Fibroblast of lung (primary cell): ENCODE data around the gene SLC22A4. TPM values are rescaled to one million over a fixed set of nuclear protein-coding genes. Genes with fewer than 3 reads are reported as not detected.

ENCODE experiments used
- DNase-seq, 2 donors: peaks; one replicate each; pipeline versions ENCODE4 v3.0.0 to v3.0.0-alpha.2; 2010; ENCODE audit warnings: low read depth in 2 of 2
- H2AFZ ChIP-seq: 2 replicates; pipeline ENCODE4 v1.5.1; 2012; ENCODE audit warnings: low read length, control low read depth, inconsistent platforms
- H3K27ac ChIP-seq: 2 replicates; pipeline ENCODE4 v1.5.1; 2011; ENCODE audit warnings: low read length, control low read depth; ENCODE audit not compliant: insufficient read depth
- H3K27me3 ChIP-seq: 2 replicates; pipeline ENCODE4 v1.5.1; 2011; ENCODE audit warnings: mild to moderate bottlenecking, low read length; ENCODE audit not compliant: control insufficient read depth, insufficient read depth
- H3K36me3 ChIP-seq: 2 replicates; pipeline ENCODE4 v1.5.1; 2011; ENCODE audit warnings: low read length; ENCODE audit not compliant: control insufficient read depth, insufficient read depth
- H3K4me1 ChIP-seq: 2 replicates; pipeline ENCODE4 v1.5.1; 2011; ENCODE audit warnings: low read length; ENCODE audit not compliant: control insufficient read depth, insufficient read depth; ENCODE audit errors: extremely low read depth
- H3K4me2 ChIP-seq: 2 replicates; pipeline ENCODE4 v1.5.1; 2011; ENCODE audit warnings: low read length, control low read depth; ENCODE audit not compliant: insufficient read depth; ENCODE audit errors: extremely low read depth
- H3K4me3 ChIP-seq, 4 experiments: fragments of 200-600 bp in 1 of 4; sonication (generic) in 1 of 4; replicated peaks in 1 of 4; 2 replicates each; pipeline ENCODE4 v1.5.1; 2011 to 2016; ENCODE audit warnings: low read length in 4 of 4, low read depth in 3 of 4, mild to moderate bottlenecking in 3 of 4, control low read depth in 2 of 4, inconsistent platforms in 1 of 4, mixed read lengths in 1 of 4; ENCODE audit not compliant: insufficient read depth in 1 of 4; ENCODE audit errors: control extremely low read depth in 1 of 4
- H3K79me2 ChIP-seq: 2 replicates; pipeline ENCODE4 v1.5.1; 2012; ENCODE audit warnings: mild to moderate bottlenecking, low read length, inconsistent platforms; ENCODE audit not compliant: control insufficient read depth, insufficient read depth
- H3K9ac ChIP-seq: 2 replicates; pipeline ENCODE4 v1.5.1; 2011; ENCODE audit warnings: mild to moderate bottlenecking, low read length, control low read depth; ENCODE audit not compliant: insufficient read depth
- H3K9me3 ChIP-seq: 2 replicates; pipeline ENCODE4 v1.5.1; 2012; ENCODE audit warnings: low read depth, low read length; ENCODE audit not compliant: control insufficient read depth, insufficient read depth
- H4K20me1 ChIP-seq: 2 replicates; pipeline ENCODE4 v1.5.1; 2011; ENCODE audit warnings: low read length; ENCODE audit not compliant: control insufficient read depth, insufficient read depth; ENCODE audit errors: extremely low read depth
- EZH2 ChIP-seq: IDR thresholded peaks from 2 replicates; pipeline ENCODE4 v1.5.1; 2012; ENCODE audit warnings: low read length, control low read depth, mild to moderate bottlenecking; ENCODE audit errors: missing control alignments
- polyA plus RNA-seq, 2 donors: library from polyadenylated mRNA; depleted of rRNA in 1 of 2; stranded (reverse) in 1 of 2; unstranded in 1 of 2; fragments of >200 nt; gene quantifications; 2 replicates each; pipeline ENCODE4 v1.2.1, GENCODE V29; 2011 to 2012; ENCODE audit warnings: missing spikeins in 1 of 2
- total RNA-seq: library from RNA; depleted of rRNA; stranded (reverse); fragments of >200 nt; gene quantifications from 2 replicates; pipeline ENCODE4 v1.2.1, GENCODE V29; 2014
- TF ChIP-seq, protein P1 (sequence below), 2 donors: IDR thresholded peaks in 1 of 2; conservative IDR thresholded peaks in 1 of 2; 1 replicate in 1 of 2; 2 replicates in 1 of 2; pipeline ENCODE4 v1.5.1; 2011 to 2012; ENCODE audit warnings: low read length in 2 of 2, control low read depth in 1 of 2, inconsistent platforms in 1 of 2, low read depth in 1 of 2, mild to moderate bottlenecking in 1 of 2

SLC22A4 gene
- total and polyA plus RNA-seq, 2 donors (not counting 1 experiment from before 2014, with no cell fraction given) = 1.1 to 4.1 TPM

DNA sequence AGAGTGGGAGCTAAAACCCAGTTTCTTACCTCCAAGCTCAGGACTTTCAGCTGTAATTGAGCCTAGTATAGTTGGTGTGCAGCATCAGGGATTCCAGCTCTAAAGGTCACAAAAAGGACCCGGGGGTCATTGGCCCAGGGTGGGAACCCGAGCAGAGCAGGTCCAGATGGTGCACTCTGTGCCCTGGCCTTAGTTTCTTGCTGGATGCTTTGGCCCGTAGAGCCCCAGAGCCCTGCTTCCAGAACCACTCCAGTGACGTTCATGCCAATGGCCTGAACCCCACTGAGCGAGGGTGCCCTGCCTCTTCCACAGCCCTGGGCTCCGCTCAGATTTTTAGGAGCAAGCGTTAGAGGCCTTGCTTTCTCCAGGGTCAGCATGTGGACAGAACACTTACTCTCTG, 83.5 kb downstream of the SLC22A4 start:
- no peak overlapping the region for H3K4me3 ChIP-seq
- no peaks in the 10 kb centered on the region for H4K20me1 ChIP-seq
- no peaks in the 10 kb centered on the region for H3K79me2 ChIP-seq
- H3K36me3 ChIP-seq = no peaks in the 10 kb centered on the region
- no peak overlapping the region for H3K4me2 ChIP-seq
- no peaks in the 10 kb centered on the region for H3K9me3 ChIP-seq
- no peak overlapping the region for H2AFZ ChIP-seq
- no peaks in the 10 kb centered on the region for H3K4me1 ChIP-seq
- DNase-seq = no peak
- TF ChIP-seq EZH2 = no peak
- H3K9ac ChIP-seq = no peak overlapping the region
- no peaks in the 10 kb centered on the region for H3K27me3 ChIP-seq
- H3K27ac ChIP-seq = no peak overlapping the region

DNA sequence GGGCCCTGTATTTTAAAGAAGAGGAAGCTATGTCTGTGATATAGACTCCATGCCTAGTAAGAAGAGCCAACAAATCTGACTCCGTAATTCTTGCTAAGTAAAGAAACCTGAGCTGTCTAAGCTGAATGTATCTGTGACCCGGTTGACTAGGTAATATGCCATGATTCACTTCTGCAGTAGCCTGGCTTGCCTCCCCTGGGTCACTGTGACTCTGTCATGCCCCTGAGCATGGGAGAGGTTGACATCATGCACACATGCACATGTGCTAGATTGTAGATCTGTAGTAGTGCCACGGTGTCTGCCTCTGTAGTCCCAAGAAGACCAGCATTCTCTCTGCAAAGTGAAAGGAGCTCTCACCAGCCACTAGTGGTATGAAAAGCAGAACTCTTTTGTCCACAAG, 84.4 kb downstream of the SLC22A4 start:
- Histone ChIP-seq H3K27me3 (no peaks in the 10 kb centered on the region), H3K4me1 (no peaks in the 10 kb centered on the region), H2AFZ (no peak overlapping the region), H3K9ac (no peak overlapping the region), H3K36me3 (no peaks in the 10 kb centered on the region), H3K4me2 (no peak overlapping the region), H3K27ac (no peak overlapping the region), H3K79me2 (no peaks in the 10 kb centered on the region), H3K4me3 (no peak overlapping the region), H3K9me3 (no peaks in the 10 kb centered on the region), H4K20me1 (no peaks in the 10 kb centered on the region)
- DNase-seq = peak in 1 of 2 donors; percentile 20
- TF ChIP-seq, protein P1, sequence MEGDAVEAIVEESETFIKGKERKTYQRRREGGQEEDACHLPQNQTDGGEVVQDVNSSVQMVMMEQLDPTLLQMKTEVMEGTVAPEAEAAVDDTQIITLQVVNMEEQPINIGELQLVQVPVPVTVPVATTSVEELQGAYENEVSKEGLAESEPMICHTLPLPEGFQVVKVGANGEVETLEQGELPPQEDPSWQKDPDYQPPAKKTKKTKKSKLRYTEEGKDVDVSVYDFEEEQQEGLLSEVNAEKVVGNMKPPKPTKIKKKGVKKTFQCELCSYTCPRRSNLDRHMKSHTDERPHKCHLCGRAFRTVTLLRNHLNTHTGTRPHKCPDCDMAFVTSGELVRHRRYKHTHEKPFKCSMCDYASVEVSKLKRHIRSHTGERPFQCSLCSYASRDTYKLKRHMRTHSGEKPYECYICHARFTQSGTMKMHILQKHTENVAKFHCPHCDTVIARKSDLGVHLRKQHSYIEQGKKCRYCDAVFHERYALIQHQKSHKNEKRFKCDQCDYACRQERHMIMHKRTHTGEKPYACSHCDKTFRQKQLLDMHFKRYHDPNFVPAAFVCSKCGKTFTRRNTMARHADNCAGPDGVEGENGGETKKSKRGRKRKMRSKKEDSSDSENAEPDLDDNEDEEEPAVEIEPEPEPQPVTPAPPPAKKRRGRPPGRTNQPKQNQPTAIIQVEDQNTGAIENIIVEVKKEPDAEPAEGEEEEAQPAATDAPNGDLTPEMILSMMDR (conservative IDR thresholded peaks at IDR 0.05 in 1 of 2, IDR thresholded peaks at IDR 0.05 in 1 of 2; ENCODE audit: low read depth in 1 of 2, low read length in 2 of 2) = no peak
- no peak for TF ChIP-seq EZH2

DNA sequence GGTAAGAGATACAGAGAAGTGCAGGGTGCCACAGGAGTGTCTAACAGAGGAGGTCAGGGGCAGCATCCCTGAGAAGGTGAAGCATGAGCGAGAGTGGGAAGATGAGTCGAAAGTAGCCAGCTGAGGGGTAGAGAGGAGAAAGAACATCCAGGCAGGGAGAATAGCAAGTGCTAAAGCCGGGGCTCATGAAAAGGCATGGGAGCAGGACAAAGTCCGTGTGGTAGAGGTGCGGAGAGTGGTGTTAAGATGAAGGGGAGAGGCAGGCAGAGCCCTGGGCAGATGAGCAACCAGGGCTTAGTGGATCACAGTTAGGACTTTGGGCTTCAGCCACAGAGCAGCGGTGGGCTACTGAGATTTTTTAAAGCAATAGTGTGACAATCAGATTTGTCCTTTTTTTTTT, 85.9 kb downstream of the SLC22A4 start:
- no peak overlapping the region for H3K4me2 ChIP-seq
- H3K9ac ChIP-seq = no peak overlapping the region
- no peaks in the 10 kb centered on the region for H3K4me1 ChIP-seq
- H3K79me2 ChIP-seq = no peaks in the 10 kb centered on the region
- H3K27ac ChIP-seq = no peak overlapping the region
- TF ChIP-seq, protein P1 (conservative IDR thresholded peaks at IDR 0.05 in 1 of 2, IDR thresholded peaks at IDR 0.05 in 1 of 2; ENCODE audit: low read depth in 1 of 2, low read length in 2 of 2) = no peak
- no peak for TF ChIP-seq EZH2
- H3K4me3 ChIP-seq = no peak overlapping the region
- no peak for DNase-seq
- no peak overlapping the region for H2AFZ ChIP-seq
- H3K27me3 ChIP-seq = no peaks in the 10 kb centered on the region
- no peaks in the 10 kb centered on the region for H4K20me1 ChIP-seq
- no peaks in the 10 kb centered on the region for H3K36me3 ChIP-seq
- no peaks in the 10 kb centered on the region for H3K9me3 ChIP-seq
